H54 (cell line): Measurements from ENCODE around the gene ZFR2.
"Not testable (repeated sequence)": the region's sequence is repeated elsewhere in the genome, so short reads cannot be mapped to it uniquely, and the experiment has no call there.

Source experiments
- DNase-seq: peaks from one replicate; pipeline ENCODE4 v3.0.0; 2011; ENCODE audit warnings: low spot score, mixed read lengths; ENCODE audit not compliant: insufficient read length
- FAIRE-seq: peaks from 3 replicates; lab custom pipeline; 2011; peaks lifted over from hg19 to GRCh38; lab: Jason Lieb, UNC
- POLR2A ChIP-seq: IDR thresholded peaks from 2 replicates; pipeline ENCODE4 v1.6.1; 2011; ENCODE audit warnings: low read depth, mild to moderate bottlenecking, low read length

Gene ZFR2

DNA sequence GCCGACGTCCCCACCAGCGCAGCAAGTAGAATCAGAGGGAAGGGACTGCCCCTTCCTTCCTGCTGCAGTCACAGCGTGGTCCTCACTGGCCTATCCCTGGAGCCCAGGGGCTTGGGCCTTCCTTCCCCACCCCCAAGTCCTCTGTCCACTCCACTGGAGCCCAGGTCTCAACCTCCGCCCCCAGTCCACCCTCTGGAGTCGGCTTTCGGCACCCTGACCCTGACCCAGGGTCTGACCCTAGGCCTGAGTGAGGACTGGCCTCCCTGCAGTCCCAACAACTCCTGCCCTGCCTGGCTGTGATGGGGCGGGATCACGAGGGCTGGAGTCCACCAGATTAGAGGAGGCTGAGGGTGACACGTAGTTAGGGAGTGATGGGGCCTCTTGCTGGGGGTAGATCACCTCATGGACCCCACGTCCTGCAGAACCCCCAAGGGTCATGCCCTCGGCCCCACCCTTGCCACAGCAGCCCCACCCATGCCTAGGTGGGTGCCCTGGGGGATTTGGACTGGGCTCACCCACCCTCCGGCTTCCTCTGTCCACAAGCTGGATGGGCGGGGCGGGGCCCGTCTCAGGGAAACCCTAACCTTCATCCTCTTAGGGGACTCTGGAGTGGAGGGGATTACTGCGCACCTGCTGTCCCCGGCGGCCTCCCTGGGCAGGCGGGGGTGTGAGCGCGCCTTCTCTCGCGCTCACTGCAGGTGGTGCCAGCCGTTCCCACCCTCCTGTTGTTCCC is 100.7 kb downstream of the ZFR2 start:
- no peak for DNase-seq
- TF ChIP-seq POLR2A: no peak
- FAIRE-seq: no peak

DNA sequence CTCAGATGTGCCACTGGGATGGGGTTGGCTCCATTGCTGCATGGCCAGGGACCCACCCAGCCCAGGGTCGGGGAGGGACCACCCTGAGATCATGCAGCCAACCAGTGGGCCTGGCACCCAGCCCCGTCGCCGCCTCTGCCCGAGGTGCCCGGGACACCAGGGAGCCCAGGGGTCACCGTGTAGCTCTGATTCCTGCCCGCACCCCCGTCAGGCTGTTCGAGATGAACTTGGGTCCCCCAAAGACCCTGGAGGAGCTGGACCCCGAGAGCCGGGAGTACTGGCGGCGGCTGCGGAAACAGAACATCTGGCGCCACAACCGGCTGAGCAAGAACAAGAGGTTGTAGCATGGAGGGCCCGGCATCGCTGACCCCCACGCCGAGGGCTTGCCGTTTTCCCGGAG is 101.8 kb downstream of the ZFR2 start:
- FAIRE-seq: no peak
- no peak for DNase-seq
- TF ChIP-seq POLR2A: no peak

DNA sequence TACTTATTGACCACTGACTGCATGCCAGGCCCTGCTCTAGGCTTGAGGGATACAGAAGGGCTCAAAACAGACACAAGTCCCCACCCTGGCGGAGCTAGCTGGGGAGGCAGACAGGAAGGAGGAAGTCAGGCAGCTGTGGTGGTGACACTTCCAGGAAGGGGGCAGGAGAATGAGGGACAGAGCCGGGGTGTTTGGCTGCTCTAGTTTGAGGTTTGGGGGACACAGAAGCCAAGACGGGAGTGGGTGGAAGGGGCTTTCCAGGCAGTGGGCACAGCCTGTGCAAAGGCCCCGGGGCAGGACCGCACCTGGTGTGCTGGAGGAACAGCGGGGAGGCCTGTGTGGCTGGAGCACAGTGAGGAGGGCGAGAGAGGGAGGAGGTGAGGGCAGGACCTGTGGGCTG is 102.3 kb downstream of the ZFR2 start:
- DNase-seq: no peak
- FAIRE-seq: no peak
- no peak for TF ChIP-seq POLR2A

DNA sequence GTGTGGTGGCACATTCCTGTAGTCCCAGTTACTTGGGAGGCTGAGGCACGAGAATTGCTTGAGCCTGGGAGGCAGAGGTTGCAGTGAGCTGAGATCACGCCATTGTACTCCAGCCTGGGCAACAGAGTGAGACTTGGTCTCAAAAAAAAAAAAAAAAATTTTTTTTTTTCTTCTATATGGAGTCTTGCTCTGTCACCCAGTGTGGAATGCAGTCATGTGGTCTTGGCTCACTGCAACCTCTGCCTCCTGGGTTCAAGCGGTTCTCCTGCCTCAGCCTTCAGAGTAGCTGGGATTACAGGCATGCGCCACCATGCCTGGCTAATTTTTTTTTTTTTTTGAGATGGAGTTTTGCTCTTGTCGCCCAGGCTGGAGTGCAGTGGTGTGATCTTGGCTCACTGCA is 103.1 kb downstream of the ZFR2 start:
- DNase-seq, FAIRE-seq: not testable (repeated sequence)

DNA sequence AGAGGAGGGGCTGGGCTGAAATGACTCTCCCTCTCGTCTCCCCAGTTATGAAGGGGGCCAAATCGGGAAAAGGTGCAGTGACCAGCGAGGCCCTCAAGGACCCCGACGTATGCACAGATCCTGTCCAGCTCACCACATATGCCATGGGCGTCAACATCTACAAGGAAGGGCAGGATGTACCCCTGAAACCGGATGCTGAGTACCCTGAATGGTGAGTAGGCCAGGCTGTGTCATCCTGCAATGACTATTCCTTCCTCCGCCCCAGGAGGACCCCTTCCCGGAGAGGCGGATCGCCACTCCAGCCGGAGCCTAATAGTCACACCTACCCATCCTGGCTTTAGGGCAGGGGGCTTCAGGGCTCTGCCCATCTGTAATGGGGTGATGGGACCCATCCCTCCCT is 103.7 kb downstream of the ZFR2 start:
- DNase-seq (no peak), FAIRE-seq (no peak)
- TF ChIP-seq POLR2A: no peak

DNA sequence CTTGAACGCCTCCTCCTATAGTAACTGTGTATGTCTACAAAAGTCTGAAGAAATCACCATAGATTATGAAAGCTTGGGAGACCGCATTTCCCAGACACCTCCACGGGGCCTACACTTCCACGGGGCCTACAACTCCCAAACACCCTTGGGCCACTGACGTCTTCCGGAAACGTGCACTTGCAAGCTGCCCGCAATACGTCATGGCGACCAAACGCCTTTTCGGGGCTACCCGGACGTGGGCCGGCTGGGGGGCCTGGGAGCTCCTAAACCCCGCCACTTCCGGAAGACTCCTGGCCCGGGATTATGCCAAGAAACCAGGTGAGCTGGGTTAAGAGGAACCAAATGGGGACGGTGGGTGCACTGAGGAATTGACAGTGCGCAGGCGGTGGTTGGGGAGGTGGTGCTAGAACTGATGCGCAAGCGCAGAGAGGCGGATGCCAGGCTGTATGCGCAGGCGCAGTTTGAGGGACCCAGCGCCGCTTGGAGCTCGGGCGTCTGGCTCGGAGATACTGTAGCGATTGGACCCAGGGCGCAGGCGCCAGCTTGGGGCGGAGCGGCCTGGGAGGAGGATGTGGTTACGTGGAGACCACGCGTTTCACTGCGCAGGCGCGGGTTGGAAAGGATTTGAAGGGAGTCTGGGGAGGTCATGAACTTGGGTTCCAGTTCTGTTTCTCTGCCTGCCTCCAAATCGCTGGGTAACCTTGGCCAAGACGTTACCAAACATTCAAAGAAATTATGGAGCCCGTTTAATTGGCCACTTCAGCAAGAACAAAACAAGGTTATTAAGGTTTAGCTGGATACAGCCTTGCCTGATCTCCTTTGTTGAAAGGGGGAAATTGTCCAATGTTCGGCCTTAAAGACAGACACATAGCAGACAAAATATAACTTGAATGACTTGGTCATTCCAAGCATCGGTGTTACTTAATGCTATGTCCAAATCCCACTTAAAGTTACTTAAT is 106.1 kb downstream of the ZFR2 start, which contains the start of gene MRPL54:
TSS of gene MRPL54 (plus strand) at position 182 of the 959 bp plus-strand sequence. CDS start at position 201, 19 bp downstream.
- DNase-seq (peak; percentile 98), FAIRE-seq (peak; percentile 81)
- TF ChIP-seq POLR2A: peak; percentile 25; the same call in 1 of the 2 replicates

DNA sequence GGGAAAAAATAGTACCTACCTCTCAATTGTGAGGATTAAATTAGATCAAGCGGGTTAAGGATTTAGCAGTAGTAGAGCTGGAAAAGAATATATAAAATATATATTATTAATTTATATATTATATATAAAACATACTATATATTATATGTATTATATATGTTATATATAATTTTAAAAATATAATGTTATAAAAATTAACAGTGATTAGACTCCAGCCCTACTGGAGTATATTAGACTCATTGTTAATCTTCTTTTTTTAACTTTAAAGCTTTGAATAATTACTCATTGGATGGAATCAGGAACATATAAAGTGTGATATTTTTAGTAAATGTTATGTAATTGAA is 106.7 kb downstream of the ZFR2 start:
- no peak for FAIRE-seq
- TF ChIP-seq POLR2A: no peak

DNA sequence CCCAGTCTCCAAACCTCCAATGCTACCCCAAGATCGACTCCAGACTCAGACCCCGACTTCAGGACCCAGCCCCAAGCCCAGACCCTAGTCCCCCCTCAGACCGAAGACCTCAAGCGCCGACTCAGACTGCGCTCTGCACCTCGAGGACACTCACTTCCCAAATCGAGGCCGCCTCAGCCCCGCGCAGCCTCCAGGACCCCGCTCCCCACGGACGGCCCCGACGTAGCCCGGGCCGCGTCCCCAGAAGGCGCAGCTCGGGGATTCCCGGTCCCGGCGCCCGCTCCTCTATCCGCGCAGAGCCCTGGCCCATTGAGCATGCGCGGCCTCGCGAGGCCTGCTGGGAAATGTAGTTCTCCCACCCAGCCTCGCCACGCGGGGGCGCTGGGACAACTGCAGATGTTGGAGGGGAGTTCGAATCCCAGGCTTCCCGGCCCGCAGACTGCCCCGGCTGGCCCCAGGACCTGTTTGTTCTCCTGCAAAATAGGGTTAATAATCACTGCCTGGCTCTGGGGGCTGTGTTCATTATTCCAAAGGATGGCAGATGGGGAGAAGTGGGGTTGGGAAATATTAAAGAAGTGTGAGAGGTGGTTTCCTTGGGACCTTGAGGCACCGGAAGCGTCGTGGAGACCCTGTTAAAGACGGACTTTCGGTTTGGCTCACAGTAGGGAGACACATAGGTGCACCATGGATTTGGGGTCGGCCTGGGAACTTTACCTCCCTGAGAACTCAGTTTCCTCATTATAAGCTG is 107.3 kb downstream of the ZFR2 start, which contains the start of gene APBA3:
TSS of gene APBA3 (minus strand) at position 311 of the 748 bp plus-strand sequence. CDS start 1,428 bp downstream, outside the sequence.
- no peak for FAIRE-seq
- peak; percentile 86 for TF ChIP-seq POLR2A
- peak; percentile 91 for DNase-seq

More for the DNA sequence above, 106.7 kb downstream of the ZFR2 start:
- DNase-seq: no peak

DNA sequence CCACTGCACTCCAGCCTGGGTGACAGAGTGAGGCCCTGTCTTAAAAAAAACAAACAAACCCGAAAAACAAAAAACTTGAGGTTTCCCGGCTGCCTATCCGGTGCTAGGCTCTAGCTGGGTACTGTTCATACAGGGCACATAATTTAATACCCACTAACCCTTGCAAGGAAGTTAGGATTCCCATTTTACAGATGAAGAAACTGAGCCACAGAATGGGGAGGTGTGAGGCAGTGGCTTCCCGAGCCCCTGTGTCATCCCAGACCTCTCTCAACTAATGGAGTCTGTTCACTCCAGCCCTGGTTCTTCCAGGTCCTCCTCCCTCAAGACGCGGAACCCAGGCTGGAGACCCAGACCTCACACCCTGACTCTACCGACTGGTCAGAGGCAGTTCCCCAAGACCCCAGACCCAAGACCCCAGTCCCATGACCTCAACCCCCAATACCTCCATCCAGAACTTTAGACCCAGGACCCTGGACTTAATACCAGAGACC is 107.9 kb downstream of the ZFR2 start:
- FAIRE-seq: no peak
- DNase-seq: no peak

DNA sequence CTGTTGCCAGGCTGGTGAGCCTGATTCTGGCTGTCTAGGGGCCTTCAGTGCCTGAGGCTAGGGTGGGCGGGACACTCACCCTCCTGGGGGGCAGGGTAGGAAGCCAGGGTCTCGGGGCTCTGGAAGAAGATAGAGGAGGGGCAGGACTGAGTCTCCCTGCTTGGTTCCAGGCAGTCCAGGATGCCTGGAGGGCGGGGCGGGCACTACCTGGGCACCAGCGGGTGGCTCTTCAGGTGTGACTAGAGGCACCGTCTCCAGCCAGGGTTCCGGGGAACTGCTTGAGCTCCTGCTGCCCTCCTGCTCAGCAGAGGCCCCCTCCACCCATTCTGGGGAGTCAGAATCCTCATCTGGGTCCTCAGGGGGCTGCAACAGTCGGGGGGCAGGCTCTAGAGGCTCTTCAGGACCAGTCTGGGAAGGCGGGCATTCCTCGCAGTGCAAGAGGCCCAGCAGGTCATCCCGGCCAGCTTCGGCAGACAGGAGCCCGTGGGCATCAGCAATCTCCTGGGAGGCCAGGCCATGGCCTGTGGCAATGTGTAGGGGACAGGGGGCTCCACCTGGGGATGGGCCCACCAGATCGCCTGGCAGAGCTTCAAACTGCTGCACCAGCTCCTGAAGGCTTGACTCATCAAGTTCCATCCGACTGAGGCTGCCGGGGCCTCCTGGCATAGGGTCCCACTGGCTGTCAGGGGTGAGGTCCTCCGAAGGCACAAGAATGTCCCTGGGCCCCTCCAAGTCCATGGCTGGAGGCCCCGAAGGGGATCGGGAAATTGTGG is 109.2 kb downstream of the ZFR2 start:
- no peak for TF ChIP-seq POLR2A
- DNase-seq (no peak), FAIRE-seq (no peak)

More for the DNA sequence above, 107.9 kb downstream of the ZFR2 start:
- TF ChIP-seq POLR2A: no peak

DNA sequence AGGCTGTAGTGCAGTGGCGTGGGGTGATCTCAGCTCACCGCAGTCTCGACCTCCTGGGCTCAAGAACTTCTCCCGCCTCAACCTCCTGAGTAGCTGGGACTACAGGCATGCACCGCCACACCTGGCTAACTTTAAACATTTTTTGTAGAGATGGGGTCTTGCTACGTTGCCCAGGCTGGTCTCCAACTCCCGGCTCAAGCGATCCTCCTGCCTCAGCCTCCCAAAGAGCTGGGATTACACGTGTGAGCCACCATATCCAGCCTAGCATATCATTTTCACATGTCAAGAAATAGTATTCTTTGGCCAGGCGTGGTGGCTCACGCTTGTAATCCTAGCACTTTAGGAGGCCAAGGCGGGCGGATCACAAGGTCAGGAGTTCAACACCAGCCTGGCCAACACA is 110.5 kb downstream of the ZFR2 start:
- DNase-seq, FAIRE-seq: not testable (repeated sequence)

DNA sequence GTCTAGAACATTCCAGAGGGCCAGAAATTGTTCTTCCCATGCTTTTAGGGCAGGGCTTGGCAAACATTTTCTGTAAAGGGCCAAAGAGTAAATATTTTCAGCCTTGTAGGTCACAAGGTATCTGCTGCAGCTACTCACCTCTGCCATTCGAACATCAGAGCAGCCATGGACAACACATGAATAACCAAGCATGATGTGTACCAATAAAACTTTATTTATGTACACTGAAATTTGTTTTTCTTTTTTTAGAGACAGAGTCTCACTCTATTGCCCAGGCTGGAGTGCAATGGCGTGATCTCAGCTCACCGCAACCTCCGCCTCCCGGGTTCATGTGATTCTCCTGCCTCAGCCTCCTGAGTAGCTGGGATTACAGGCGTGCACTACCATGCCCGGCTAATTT is 111.1 kb downstream of the ZFR2 start:
- FAIRE-seq, DNase-seq: not testable (repeated sequence)
